A549 (cell line): ENCODE measurements around the gene MTTP.
"Not testable (repeated sequence)": the region's sequence is repeated elsewhere in the genome, so short reads cannot be mapped to it uniquely, and the experiment has no call there.

ENCODE experiments used
- BHLHE40 ChIP-seq: IDR thresholded peaks from 2 replicates; pipeline ENCODE4 v1.6.1; 2012; ENCODE audit warnings: low read depth, low read length, inconsistent platforms
- CBX2 ChIP-seq: fragments of 200-600 bp; sonication (generic); IDR thresholded peaks from 2 replicates; pipeline ENCODE4 v1.6.1; 2016; ENCODE audit warnings: low read depth, mild to moderate bottlenecking, borderline replicate concordance
- CHD4 ChIP-seq: fragments of 200-600 bp; sonication (generic); IDR thresholded peaks from 2 replicates; pipeline ENCODE4 v1.6.1; 2016; ENCODE audit warnings: antibody characterized with exemption, mild to moderate bottlenecking, borderline replicate concordance
- CTCF ChIP-seq: fragments of >200 bp; sonication (Bioruptor Twin); formaldehyde crosslinking; IDR thresholded peaks from 3 replicates; pipeline ENCODE4 v1.5.1; 2016
- EP300 ChIP-seq, 2 experiments: fragments of >200 bp; sonication (Bioruptor Twin); formaldehyde crosslinking; IDR thresholded peaks; 2 replicates in 1 of 2; 3 replicates in 1 of 2; pipeline ENCODE4 v1.6.1; 2016 to 2017
- MAFK ChIP-seq: fragments of 450-650 bp; IDR thresholded peaks from 2 replicates; pipeline ENCODE4 v1.6.1; 2014; ENCODE audit not compliant: partially characterized antibody
- MAX ChIP-seq: IDR thresholded peaks from 2 replicates; pipeline ENCODE4 v1.6.1; 2012
- MAZ ChIP-seq: fragments of 150-350 bp; IDR thresholded peaks from 2 replicates; pipeline ENCODE4 v1.6.1; 2014; ENCODE audit warnings: antibody characterized with exemption, low read depth, low read length, borderline replicate concordance
- MYC ChIP-seq: IDR thresholded peaks from 2 replicates; pipeline ENCODE4 v1.6.1; 2012; ENCODE audit warnings: mild to moderate bottlenecking, inconsistent platforms, low read length, improper control_type of control experiment, borderline replicate concordance
- RAD21 ChIP-seq, 2 experiments: fragments of >200 bp in 1 of 2; sonication (Bioruptor Twin) in 1 of 2; formaldehyde crosslinking in 1 of 2; IDR thresholded peaks in 1 of 2; conservative IDR thresholded peaks in 1 of 2; 2 replicates in 1 of 2; 3 replicates in 1 of 2; pipeline ENCODE4 v1.6.1; 2012 to 2018; ENCODE audit warnings: inconsistent platforms in 1 of 2
- REST ChIP-seq: fragments of 200-600 bp; sonication (generic); IDR thresholded peaks from 2 replicates; pipeline ENCODE4 v1.6.1; 2016; ENCODE audit warnings: antibody characterized with exemption, mild to moderate bottlenecking, moderate library complexity
- ZC3H11A ChIP-seq: fragments of 450-650 bp; IDR thresholded peaks from 2 replicates; pipeline ENCODE4 v1.6.1; 2014; ENCODE audit warnings: antibody characterized with exemption, mild to moderate bottlenecking

- not testable (repeated sequence) for TF ChIP-seq CTCF; MAZ; MYC; MAFK; REST; ZC3H11A; EP300 (IDR thresholded peaks at IDR 0.05); CBX2; BHLHE40; MAX; CHD4; RAD21 (conservative IDR thresholded peaks at IDR 0.05 in 1 of 2, IDR thresholded peaks at IDR 0.05 in 1 of 2)
These were observed 39.9 kb upstream of the MTTP start for GRCh38 chr4:99534699-99535098.
